Neural progenitor cell (in vitro differentiated cells): Measurements from ENCODE around the gene GALNT2. TPM values are rescaled to one million over a fixed set of nuclear protein-coding genes. Genes with fewer than 3 reads are reported as not detected.

ENCODE experiments used
- DNase-seq: peaks from one replicate; pipeline ENCODE4 v3.0.0-alpha.2; 2016; ENCODE audit warnings: low spot score
- H2AFZ ChIP-seq: fragments of 200-600 bp; sonication (generic); replicated peaks from 2 replicates; pipeline ENCODE4 v1.6.1; 2016; ENCODE audit warnings: antibody characterized with exemption
- H3F3A ChIP-seq: fragments of 200-600 bp; sonication (generic); 2 replicates; pipeline ENCODE4 v1.6.1; 2016; ENCODE audit warnings: antibody characterized with exemption, low read depth
- H3K27ac ChIP-seq: fragments of 200-600 bp; sonication (generic); 2 replicates; pipeline ENCODE4 v1.5.1; 2016; ENCODE audit warnings: mild to moderate bottlenecking
- H3K27me3 ChIP-seq: fragments of 200-600 bp; sonication (generic); 2 replicates; pipeline ENCODE4 v1.6.1; 2016; ENCODE audit warnings: mild to moderate bottlenecking, moderate library complexity
- H3K36me3 ChIP-seq: fragments of 200-600 bp; sonication (generic); 2 replicates; pipeline ENCODE4 v1.5.1; 2016
- H3K4me1 ChIP-seq: fragments of 200-600 bp; sonication (generic); 2 replicates; pipeline ENCODE4 v1.6.1; 2016; ENCODE audit warnings: mixed run types
- H3K4me2 ChIP-seq: fragments of 200-600 bp; sonication (generic); 2 replicates; pipeline ENCODE4 v1.6.1; 2016
- H3K4me3 ChIP-seq: fragments of 200-600 bp; sonication (generic); 2 replicates; pipeline ENCODE4 v1.5.1; 2016
- H3K79me2 ChIP-seq: fragments of 200-600 bp; sonication (generic); 2 replicates; pipeline ENCODE4 v1.6.1; 2016; ENCODE audit warnings: low read depth
- H3K9ac ChIP-seq: fragments of 200-600 bp; sonication (generic); 2 replicates; pipeline ENCODE4 v1.6.1; 2016
- H3K9me3 ChIP-seq: fragments of 200-600 bp; sonication (generic); 2 replicates; pipeline ENCODE4 v1.5.1; 2016; ENCODE audit warnings: low read depth
- H4K20me1 ChIP-seq: fragments of 200-600 bp; sonication (generic); 2 replicates; pipeline ENCODE4 v1.6.1; 2016; ENCODE audit warnings: low read depth
- H3K27ac Mint-ChIP-seq: 3 replicates; pipeline ENCODE4 v1.8.0; 2021; ENCODE audit warnings: mixed read lengths
- H3K27me3 Mint-ChIP-seq: 2 replicates; pipeline ENCODE4 v1.8.0; 2022; ENCODE audit warnings: low read depth, mild to moderate bottlenecking, inconsistent platforms, moderate library complexity, mixed read lengths; ENCODE audit not compliant: insufficient read depth
- H3K36me3 Mint-ChIP-seq: 3 replicates; pipeline ENCODE4 v1.8.0; 2021; ENCODE audit warnings: mixed read lengths
- H3K4me1 Mint-ChIP-seq: 3 replicates; pipeline ENCODE4 v1.8.0; 2021; ENCODE audit warnings: mixed read lengths
- H3K4me3 Mint-ChIP-seq: 3 replicates; pipeline ENCODE4 v1.8.0; 2021; ENCODE audit warnings: mild to moderate bottlenecking, moderate library complexity, mixed read lengths
- H3K9me3 Mint-ChIP-seq: 3 replicates; pipeline ENCODE4 v1.8.0; 2020; ENCODE audit warnings: mixed read lengths
- CTCF ChIP-seq: fragments of 200-600 bp; sonication (generic); IDR thresholded peaks from 2 replicates; pipeline ENCODE4 v1.5.1; 2017; ENCODE audit warnings: antibody characterized with exemption, mild to moderate bottlenecking
- EZH2 ChIP-seq: fragments of 200-600 bp; sonication (generic); IDR thresholded peaks from 2 replicates; pipeline ENCODE4 v1.6.1; 2017; ENCODE audit warnings: antibody characterized with exemption, mild to moderate bottlenecking, moderate library complexity
- EZH2phosphoT487 ChIP-seq: fragments of 200-600 bp; sonication (generic); IDR thresholded peaks from 2 replicates; pipeline ENCODE4 v1.6.1; 2017; ENCODE audit warnings: antibody characterized with exemption
- total RNA-seq: library from RNA; depleted of rRNA; stranded (reverse); fragments of >200 nt; gene quantifications from 2 replicates; pipeline ENCODE4 v1.2.3, GENCODE V29; 2015; ENCODE audit warnings: low replicate concordance

GALNT2 gene
- total RNA-seq, 1 donor from 2014 or later = 37.6 TPM

- peaks cover 9% of the 10 kb centered on the region for H3K36me3 Mint-ChIP-seq
- H3K9me3 Mint-ChIP-seq = no peaks in the 10 kb centered on the region
- TF ChIP-seq CTCF = no peak
- TF ChIP-seq EZH2phosphoT487 = no peak
- TF ChIP-seq EZH2 = no peak
- Histone ChIP-seq H2AFZ (no peak overlapping the region), H3K9me3 (no peaks in the 10 kb centered on the region), H3K4me2 (peak overlapping the region; percentile 15), H3K27me3 (no peaks in the 10 kb centered on the region), H3K4me1 (peaks cover 43% of the 10 kb centered on the region), H3K79me2 (peaks cover 66% of the 10 kb centered on the region), H3K9ac (no peak overlapping the region), H3K27ac (no peak overlapping the region), H3K36me3 (no peaks in the 10 kb centered on the region), H4K20me1 (peaks cover 100% of the 10 kb centered on the region), H3K4me3 (no peak overlapping the region), H3F3A (peaks cover 29% of the 10 kb centered on the region)
- H3K4me3 Mint-ChIP-seq = no peak overlapping the region
- H3K27ac Mint-ChIP-seq = no peak overlapping the region
- peaks cover 68% of the 10 kb centered on the region for H3K4me1 Mint-ChIP-seq
- DNase-seq = peak; percentile 52
- H3K27me3 Mint-ChIP-seq = peaks cover 12% of the 10 kb centered on the region
Measured at GRCh38 chr1:230109895-230110667, 43.0 kb downstream of the GALNT2 start.

- H3K27ac Mint-ChIP-seq = no peak overlapping the region
- H3K4me1 Mint-ChIP-seq = peaks cover 62% of the 10 kb centered on the region
- Histone ChIP-seq H3K36me3 (no peaks in the 10 kb centered on the region), H3K4me3 (no peak overlapping the region), H3K4me2 (peak overlapping the region; percentile 15), H3K27me3 (no peaks in the 10 kb centered on the region), H2AFZ (no peak overlapping the region), H3F3A (peaks cover 29% of the 10 kb centered on the region), H3K4me1 (peaks cover 49% of the 10 kb centered on the region), H3K9ac (no peak overlapping the region), H3K27ac (no peak overlapping the region), H4K20me1 (peaks cover 100% of the 10 kb centered on the region), H3K79me2 (peaks cover 68% of the 10 kb centered on the region), H3K9me3 (no peaks in the 10 kb centered on the region)
- H3K9me3 Mint-ChIP-seq = no peaks in the 10 kb centered on the region
- TF ChIP-seq EZH2 = no peak
- TF ChIP-seq CTCF = no peak
- TF ChIP-seq EZH2phosphoT487 = no peak
- peaks cover 12% of the 10 kb centered on the region for H3K36me3 Mint-ChIP-seq
- peaks cover 8% of the 10 kb centered on the region for H3K27me3 Mint-ChIP-seq
- DNase-seq = no peak
- no peak overlapping the region for H3K4me3 Mint-ChIP-seq
Measured at GRCh38 chr1:230110971-230111370, 43.9 kb downstream of the GALNT2 start.

GRCh38 chr1:230112131-230112701 is 45.2 kb downstream of the GALNT2 start:
- peak; percentile 88 for DNase-seq
- Histone ChIP-seq H3K36me3 (no peaks in the 10 kb centered on the region), H3K9me3 (no peaks in the 10 kb centered on the region), H3K4me1 (peaks cover 40% of the 10 kb centered on the region), H2AFZ (no peak overlapping the region), H3K27me3 (no peaks in the 10 kb centered on the region), H3K79me2 (peaks cover 68% of the 10 kb centered on the region), H4K20me1 (peaks cover 90% of the 10 kb centered on the region), H3K27ac (no peak overlapping the region), H3K9ac (no peak overlapping the region), H3K4me2 (peak overlapping the region; percentile 63), H3K4me3 (no peak overlapping the region), H3F3A (peaks cover 24% of the 10 kb centered on the region)
- H3K4me3 Mint-ChIP-seq = peak overlapping the region; percentile 14
- H3K27me3 Mint-ChIP-seq = peaks cover 2% of the 10 kb centered on the region
- H3K27ac Mint-ChIP-seq = peak overlapping the region; percentile 53
- peaks cover 16% of the 10 kb centered on the region for H3K36me3 Mint-ChIP-seq
- H3K4me1 Mint-ChIP-seq = peaks cover 50% of the 10 kb centered on the region
- H3K9me3 Mint-ChIP-seq = no peaks in the 10 kb centered on the region
- TF ChIP-seq EZH2 (no peak), EZH2phosphoT487 (peak; percentile 64)

- no peak overlapping the region for H3K4me3 ChIP-seq
- peaks cover 90% of the 10 kb centered on the region for H4K20me1 ChIP-seq
- peak overlapping the region; percentile 74 for H3K27ac Mint-ChIP-seq
- H3K4me2 ChIP-seq = peak overlapping the region; percentile 63
- no peaks in the 10 kb centered on the region for H3K36me3 ChIP-seq
- H3K27me3 Mint-ChIP-seq = peaks cover 2% of the 10 kb centered on the region
- H3K79me2 ChIP-seq = peaks cover 68% of the 10 kb centered on the region
- H3K27me3 ChIP-seq = no peaks in the 10 kb centered on the region
- no peak for DNase-seq
- no peak overlapping the region for H2AFZ ChIP-seq
- H3K4me1 ChIP-seq = peaks cover 40% of the 10 kb centered on the region
- peaks cover 49% of the 10 kb centered on the region for H3K4me1 Mint-ChIP-seq
- H3K9ac ChIP-seq = no peak overlapping the region
- peaks cover 24% of the 10 kb centered on the region for H3F3A ChIP-seq
- no peak overlapping the region for H3K27ac ChIP-seq
- H3K36me3 Mint-ChIP-seq = peaks cover 16% of the 10 kb centered on the region
- TF ChIP-seq CTCF (no peak), EZH2 (no peak), EZH2phosphoT487 (no peak)
- H3K9me3 Mint-ChIP-seq = no peaks in the 10 kb centered on the region
- H3K9me3 ChIP-seq = no peaks in the 10 kb centered on the region
- peak overlapping the region; percentile 5 for H3K4me3 Mint-ChIP-seq
Measured at GRCh38 chr1:230112782-230113181, 45.7 kb downstream of the GALNT2 start.
